HG03378 (cell line): Measurements from ENCODE around the gene SDC4.

Experiments used
- ATAC-seq: cut with Tn5 transposase; IDR thresholded peaks from one replicate; pipeline ENCODE4 v1.9.1; 2021; ENCODE audit warnings: mild to moderate bottlenecking, moderate library complexity; ENCODE audit not compliant: unreplicated experiment

The SDC4 gene

DNA sequence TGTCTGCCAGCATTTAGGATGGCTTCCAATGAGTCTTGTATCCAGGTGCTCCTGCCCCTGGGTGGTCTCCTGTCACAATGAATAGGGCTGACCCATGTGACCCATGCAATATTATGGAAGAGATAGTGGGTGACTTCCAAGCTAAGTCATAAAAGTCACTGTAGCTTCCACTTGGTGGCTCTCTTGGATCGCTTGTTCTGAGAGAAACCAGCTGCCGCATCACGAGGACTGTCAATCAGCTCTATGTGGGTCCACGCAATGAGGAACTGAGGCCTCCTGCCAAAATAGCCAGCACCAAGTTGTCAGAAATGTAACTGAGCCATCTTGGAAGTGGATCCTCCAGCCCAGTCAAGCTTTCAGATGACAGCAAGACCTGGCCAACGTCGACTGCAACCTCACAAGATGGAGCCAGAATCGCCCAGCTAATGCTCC, 25.3 kb downstream of the SDC4 start:
- no peak for ATAC-seq

DNA sequence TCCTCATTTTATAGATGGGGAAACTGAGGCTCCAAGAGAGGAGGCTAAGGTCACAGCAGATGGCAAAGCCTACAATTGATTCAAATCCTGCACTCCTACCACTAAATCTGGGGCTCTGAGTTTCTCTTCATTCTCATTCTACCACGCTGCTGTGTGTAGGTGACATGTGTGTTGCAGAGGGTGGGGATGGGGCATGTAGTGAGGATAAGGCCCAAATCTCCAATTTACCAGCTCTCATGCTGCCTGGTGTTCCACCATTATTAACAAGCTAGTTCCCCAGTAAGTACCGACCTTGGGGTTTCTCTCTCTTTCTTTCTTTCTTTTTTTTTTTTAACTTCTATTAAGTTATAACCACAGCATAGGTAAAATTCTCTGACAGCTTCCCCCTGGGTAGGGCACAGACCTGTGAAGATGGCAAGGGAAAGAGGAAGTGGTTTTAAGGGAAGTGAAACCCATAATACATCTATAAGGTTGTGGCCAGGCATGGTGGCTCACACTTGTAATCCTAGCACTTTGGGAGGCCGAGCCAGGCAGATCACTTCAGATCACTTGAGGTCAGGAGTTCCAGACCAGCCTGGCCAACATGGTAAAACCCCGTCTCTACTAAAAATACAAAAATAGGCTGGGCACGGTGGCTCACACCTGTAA, 27.2 kb downstream of the SDC4 start:
- ATAC-seq = no peak

DNA sequence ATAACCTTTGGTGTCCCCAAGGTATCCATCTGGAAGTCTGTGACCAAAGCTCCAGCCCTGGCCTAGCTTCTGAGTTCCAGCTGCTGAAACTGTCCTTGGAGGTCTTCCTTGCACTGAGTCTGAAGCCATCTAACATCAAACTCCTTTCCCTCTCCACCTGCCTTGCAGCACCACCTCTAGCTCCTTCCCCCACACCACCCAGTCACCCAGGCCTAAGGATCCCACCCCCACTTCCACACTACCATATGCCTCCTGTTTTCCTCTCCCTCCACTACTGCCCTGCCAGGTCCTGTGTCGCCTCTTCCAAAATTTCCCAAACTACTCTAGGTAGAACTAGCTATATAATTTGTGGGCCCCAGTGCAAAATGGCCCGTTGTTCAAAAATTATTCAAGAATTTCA, 29.3 kb downstream of the SDC4 start:
- no peak for ATAC-seq

DNA sequence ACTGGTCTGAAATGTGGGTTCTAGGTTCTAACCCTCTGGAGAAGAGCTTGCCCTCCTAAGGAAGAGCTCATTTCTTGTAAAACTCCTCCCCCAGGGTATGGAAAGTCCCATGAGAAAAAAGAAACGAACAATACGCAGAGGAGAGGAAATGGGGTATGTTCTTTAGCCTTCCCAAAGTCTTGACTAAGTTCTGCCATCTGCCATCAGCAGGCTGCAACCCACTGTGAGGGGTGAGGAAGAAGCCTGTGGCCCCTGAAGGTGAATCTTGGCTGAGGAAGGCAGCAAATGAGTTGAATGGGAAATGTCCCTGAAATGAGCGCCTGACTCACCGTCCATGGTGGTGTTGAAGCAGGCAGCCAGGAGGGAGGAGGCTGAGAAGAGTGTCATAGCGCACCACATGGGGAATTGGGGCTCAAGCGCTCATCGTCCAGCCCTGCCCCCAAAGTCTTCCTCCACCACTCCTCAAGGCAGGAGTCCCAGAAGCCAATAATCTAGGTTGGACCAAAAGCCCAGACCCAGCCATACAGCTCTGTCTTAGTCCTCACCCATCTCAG, 29.8 kb downstream of the SDC4 start:
- no peak for ATAC-seq

DNA sequence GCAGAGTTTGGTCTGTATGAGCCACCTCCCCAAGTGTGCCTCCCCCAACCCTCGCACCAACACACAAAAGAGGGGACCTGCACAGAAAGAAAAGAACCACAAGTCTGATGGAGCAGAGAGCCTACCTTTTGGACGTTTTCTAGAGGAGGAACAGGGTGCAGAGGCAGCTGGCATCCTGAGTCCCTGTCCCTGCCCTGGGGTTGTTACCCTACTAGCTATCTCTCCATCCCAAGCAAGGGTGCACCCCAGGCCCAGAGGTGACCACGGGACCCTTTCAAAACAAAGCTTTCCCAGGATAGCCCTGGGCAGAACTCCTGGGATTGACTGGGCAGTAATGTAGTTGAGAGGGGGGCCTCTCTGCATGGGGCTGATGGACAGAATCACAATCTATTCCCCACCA, 30.4 kb downstream of the SDC4 start:
- no peak for ATAC-seq

DNA sequence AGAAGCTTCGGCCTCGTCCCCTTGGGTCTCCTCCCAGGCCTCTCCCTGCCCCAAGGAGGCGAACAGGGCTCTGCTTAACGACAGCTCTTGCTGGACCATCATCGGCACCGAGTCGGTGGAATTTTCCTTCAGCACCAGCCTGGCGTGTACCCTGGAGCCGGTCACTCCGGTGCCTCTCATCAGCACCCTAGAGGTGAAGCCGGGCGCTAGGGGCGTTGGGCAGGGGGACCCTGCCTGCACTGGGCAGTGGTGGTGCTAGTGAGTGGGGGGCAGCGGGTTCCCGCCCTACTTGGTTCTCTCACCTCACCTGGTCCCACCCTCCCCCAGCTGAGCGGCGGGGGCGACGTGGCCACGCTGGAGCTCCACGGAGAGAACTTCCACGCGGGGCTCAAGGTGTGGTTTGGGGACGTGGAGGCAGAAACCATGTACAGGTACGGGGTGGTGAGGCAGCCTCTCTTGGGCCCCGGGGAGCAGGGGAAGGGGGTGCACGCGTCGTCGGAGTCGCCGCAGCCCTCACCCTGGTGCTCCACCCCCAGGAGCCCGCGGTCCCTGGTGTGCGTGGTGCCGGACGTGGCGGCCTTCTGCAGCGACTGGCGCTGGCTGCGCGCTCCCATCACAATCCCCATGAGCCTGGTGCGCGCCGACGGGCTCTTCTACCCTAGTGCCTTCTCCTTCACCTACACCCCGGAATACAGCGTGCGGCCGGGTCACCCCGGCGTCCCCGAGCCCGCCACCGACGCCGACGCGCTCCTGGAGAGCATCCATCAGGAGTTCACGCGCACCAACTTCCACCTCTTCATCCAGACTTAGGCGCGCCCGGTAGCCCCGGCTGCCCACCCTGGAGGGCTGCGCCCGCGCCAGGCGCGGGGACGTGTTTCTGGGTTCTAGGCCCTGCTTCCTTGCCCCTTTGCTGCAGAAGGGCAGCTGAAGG, 31.8 kb downstream of the SDC4 start:
- no peak for ATAC-seq

DNA sequence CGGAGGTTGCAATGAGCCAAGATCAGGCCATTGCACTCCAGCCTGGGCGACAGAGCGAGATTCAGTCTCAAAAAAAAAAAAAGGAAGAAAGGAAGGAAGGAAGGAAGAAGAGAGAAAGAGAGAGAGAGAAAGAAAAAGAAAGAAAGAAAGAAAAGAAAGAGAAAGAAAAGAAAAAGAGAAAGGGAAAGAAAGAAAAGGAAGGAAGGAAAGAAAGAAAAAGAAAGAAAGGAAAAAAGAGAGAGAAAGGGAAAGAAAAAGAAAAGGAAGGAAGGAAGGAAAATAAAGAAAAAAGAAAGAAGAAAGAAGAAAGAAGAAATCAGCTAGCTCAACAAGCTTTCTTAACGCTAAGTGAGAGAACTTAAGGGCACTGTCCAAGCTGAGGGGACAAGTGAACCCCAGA, 32.6 kb downstream of the SDC4 start:
- ATAC-seq = no peak

DNA sequence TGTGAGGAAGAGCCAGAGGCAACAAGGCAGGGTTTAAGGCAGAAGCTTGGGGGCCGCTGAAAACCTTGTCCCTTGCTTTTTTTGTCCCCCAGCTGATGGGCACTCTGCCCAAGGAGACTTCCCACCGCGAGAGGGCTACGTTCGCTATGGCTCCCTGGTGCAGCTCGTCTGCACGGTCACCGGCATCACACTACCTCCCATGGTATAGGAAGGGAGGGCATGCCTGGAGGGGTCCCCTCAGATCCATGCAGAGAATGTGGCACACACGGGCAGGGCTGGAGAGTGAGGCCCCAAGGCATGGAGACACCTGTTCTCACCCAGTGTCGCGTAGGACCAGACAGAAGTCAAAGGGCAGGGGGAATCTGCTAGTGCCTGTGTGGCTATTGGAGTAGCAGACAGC, 34.3 kb downstream of the SDC4 start:
- ATAC-seq = no peak

DNA sequence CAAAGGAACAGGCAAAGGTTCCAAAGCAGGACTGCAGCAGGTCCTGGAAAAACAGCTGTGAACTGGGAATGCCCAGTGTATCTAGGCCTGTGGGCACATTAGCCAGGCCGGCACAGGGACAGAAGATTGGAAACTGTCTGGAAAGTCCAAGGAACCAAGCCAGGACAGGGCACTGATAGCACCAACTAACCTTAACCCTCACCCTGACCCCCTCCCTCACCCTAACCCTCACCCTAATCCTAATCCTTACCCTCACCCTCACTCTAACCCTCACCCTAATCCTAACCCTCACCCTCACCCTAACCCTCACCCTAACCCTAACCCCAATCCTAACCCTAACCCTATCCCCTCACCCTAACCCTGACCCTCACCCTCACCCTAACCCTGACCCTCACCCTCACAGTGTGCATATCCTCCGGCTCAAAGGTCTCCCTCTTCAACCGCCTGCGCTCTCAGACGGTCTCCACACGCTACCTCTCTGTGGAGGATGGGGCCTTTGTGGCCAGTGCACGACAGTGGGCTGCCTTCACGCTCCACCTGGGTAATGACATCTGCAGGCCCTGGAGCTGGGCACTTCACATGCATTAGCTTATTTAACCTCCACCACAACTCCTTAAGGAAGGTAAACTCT, 35.0 kb downstream of the SDC4 start:
- ATAC-seq = no peak

DNA sequence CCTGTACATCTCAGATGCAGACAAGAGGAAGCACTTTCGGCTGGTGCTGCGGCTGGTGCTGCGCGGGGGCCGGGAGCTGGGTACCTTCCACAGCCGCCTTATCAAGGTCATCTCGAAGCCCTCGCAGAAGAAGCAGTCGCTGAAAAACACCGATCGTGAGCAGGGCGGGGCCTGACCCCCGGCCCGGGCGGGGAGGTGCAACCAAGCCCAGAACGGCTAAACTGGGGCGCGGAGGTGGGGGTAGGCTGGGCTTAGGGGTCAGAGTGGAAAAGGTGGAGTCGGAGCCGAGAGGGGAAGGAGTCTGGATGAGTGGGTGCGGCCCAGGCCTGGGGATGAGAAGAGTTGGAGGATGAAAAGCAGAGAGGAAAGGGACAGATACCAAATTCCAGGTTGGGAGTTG, 36.0 kb downstream of the SDC4 start:
- no peak for ATAC-seq

DNA sequence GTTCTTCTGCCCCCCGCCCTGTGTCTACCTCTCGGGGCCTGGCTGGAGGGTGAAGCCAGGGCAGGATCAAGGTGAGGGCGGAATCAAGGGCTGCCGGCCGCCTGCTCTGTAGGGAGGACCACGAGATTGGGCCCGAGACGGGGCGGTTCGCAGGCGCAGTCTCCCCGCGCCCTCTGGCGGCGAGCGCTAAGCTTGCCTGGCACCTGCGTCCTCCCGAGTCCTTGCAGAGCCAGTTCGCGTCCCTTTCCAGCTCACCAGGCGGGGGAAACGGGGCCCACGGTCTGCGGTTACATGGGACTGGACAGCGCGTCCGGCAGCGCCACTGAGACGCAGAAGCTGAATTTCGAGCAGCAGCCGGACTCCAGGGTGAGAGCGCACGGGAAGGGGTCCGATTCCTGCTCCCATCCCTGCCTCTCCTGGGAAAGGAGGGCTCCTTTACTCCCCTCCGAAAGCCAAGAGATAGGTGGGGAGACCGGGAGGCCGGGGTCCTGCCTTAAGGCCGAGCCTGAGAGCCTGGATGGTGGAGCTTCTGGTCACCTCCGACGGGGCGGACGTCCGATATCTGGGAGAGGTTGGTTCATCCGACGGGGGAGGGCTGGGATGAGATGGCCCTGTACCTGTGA, 36.5 kb downstream of the SDC4 start:
- ATAC-seq = no peak

DNA sequence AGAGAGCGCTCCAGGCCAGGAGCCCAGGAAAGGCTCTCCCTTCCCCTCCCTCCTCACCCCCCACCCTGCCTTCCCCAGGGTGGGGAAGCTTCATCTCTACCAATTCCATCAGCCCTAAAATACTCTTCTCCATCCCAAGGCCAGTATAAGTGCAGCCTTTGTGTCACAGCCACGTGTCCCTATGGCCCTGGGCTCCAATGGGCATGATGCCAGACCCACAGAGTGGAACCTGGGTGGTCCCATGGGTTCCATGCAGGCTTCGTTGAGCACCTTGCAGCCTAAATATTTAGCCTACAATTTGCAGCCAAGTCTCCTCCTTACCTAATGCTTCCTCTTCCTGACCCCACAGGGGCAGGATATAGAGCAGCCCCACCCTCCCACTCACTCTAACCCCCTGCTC, 39.1 kb downstream of the SDC4 start:
- ATAC-seq = no peak

DNA sequence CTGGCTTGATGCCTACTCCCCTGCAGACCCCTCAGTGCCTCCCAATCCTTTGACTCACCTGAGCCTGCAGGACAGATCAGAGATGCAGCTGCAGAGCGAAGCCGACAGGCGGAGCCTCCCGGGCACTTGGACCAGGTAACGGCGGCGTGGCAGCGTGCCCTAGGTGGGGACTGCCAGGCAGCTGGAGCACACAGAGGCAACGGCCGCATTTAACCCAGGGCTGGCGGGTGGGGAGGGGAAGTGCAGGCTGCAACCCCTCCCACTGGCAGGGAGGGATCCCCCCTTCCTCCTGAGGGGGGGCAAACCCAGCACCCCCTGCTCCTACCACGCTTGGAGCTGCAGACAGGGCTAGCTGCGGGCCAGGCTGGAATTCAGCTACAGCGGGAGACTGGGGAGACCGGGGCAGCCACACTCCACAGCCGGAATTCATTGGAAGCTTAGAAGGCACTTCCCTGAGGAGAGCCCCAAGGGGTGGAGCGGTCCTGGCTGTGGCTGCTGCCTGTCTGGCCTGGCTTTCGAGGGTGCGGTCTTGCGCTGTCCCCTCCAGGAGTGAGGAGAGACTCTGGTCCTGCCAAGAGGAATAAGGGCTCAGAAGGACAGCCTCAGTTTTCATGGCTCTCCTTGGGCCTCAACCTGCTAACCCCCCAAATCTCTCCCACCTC, 40.0 kb downstream of the SDC4 start, which contains the start of gene MATN4:
MATN4 (minus strand) TSS at position 183 of the 662 bp plus-strand sequence. CDS start 2,717 bp downstream, outside the sequence.
- ATAC-seq = no peak

DNA sequence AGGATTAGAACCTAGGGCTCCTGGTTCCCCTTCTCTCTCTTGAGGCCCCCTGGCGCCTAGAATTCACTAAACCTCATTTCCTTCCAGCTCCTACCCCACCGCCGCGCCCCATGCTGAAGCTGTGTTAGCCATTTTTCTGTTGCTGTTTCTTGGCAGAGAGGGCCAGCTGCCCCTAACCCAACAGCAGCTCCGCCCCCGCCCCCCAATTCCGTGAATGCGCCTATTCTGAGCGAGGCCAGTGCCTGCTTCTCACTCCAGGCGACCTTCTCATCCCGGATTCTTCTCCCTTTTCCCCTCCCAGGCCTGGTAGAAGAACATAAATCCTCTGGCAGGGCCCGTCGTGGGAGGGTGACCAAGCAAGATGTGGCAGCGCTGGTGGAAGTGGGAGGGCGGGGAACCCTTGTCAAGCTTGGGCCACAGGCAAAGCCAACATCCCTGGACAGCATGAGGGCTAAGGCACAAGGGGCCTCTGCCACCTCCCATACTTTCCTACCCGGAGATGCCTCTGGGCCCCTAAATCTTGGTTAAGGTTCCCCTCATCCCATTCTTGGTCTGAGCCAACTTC, 41.1 kb downstream of the SDC4 start:
- no peak for ATAC-seq

DNA sequence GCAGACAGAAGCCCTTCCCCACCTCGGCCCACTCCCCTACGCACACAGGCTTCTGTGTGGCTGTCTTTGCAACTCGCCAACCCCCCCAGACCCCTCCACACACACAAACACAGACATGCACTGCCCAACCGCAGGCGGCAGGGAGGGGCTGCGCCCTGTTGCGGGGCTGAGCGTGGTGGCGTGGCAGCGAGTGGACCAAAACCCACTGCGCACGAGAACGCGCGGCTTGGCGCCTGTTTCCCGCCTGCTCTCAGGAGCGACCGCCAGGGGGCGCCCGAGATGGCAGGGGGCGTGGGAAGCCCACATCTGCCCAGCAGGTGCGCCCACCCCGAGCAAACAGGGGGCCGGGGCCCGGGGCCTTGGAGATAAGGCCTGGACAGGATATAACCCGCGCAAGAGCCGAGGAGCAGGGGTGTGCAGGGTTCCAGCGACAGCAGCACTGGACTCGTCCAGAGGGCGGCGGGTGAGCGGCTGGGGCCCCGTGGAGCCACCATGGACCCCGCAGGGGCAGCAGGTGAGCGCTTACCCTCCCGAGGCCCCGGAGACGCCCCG, 41.7 kb downstream of the SDC4 start, which contains the start of gene RBPJL:
RBPJL (plus strand) TSS at position 410 of the 552 bp plus-strand sequence; CDS start at position 493, 83 bp downstream.
- no peak for ATAC-seq

DNA sequence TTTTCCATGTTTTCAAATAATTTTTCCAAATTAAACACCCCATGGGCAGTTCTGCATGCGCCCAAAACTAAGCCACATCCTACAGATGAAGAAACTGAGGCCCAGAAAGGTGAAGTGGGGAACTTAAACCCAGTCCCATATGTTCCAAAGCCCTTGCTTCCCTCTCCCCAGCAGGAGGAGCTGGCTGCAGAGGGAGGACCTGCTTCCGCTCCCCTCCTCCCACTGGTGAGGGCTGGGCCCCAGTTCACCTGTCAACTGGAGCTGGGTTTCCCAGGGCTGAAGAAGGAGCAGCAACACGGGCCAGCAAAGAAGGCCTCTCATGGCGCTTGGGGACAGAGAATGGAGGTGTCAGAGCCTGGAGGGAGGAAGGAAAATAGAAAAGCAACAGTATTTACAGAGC, 43.0 kb downstream of the SDC4 start:
- no peak for ATAC-seq

DNA sequence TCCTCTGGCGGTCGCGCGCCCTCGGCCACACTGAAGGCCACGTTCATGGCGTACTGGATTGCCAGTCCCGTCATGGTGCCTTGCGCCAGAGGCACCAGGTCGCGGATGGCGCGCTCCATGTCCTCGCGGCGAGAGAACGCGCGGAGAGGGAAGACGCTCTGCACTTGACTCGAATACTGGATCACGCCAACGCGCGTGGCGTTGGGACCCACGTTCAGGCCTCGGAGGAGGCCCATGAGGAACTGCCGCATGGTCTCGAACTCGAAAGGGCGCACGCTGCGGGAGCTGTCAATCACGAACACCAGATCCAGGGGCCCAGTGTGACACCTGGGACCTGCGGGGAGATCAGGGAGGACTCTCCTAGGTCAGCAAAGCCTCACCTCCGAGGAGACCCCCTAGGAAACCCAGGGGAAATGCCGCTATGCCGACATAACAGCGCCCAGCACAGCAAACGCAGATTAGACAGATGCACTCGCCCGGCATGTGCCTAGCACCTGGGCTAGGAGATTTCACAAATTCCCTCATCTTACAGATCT, 43.7 kb downstream of the SDC4 start:
- ATAC-seq = no peak

DNA sequence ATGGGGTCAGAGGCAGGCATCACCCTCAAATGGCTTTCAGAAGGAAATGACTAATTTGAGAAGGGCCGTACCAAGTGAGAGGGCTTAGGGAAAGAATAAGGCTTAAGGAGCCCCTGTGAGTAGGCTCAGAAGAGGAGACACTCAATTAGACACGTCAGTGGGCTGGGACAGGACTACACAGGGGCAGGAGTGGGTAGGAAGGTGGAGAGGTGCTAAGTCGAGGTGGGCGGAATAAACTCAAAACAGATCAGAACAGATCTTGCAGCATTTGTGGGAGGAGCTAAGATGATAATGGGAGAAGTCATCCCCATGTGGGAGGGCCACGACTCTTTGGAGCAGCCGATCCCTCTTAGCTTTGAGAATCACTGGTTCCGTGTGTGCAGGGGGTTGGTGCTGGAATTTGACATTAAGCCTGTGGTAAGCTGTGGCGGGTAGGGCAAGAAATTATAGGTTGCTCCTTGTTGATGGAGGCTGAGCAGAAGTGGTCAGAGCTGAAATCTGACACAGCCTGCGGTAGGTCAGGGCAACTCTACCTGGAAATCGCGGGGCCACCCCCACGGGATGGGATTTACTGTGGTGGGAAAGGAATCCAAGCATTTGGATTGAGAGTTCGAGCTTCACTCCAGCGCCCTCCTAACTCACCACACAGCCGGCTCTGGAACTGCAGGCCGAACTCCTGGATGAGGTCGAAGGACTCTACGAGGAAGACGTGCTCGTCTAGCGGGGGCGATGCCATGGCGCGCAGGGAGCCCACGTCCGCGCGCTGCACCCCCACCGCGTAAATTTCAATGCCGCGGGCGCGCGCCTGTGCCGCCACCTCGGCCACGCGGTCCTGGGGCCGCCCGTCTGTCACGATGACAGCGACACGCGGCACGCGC, 44.4 kb downstream of the SDC4 start:
- no peak for ATAC-seq
